H9 (cell line): ENCODE data around the gene TNIK. TPM values are rescaled to one million over a fixed set of nuclear protein-coding genes. Genes with fewer than 3 reads are reported as not detected.

Source experiments
- DNase-seq: peaks from one replicate; pipeline ENCODE4 v3.0.0-alpha.2; 2017
- H2AFZ ChIP-seq: one replicate; pipeline ENCODE4 v1.6.1; 2013; ENCODE audit warnings: mild to moderate bottlenecking, low read length, control low read depth, moderate library complexity
- H2AK5ac ChIP-seq: 2 replicates; pipeline ENCODE4 v1.6.1; 2013; ENCODE audit warnings: low read length, control low read depth, mixed read lengths; ENCODE audit not compliant: insufficient read length
- H2BK120ac ChIP-seq: one replicate; pipeline ENCODE4 v1.6.1; 2013; ENCODE audit warnings: low read depth, mild to moderate bottlenecking, low read length, control low read depth, inconsistent platforms; ENCODE audit not compliant: poor library complexity, severe bottlenecking
- H2BK12ac ChIP-seq: 2 replicates; pipeline ENCODE4 v1.6.1; 2013; ENCODE audit warnings: low read length, control low read depth, mixed read lengths, low read depth; ENCODE audit not compliant: insufficient read length
- H2BK15ac ChIP-seq: 2 replicates; pipeline ENCODE4 v1.6.1; 2013; ENCODE audit warnings: low read depth, low read length, control low read depth
- H2BK20ac ChIP-seq: one replicate; pipeline ENCODE4 v1.6.1; 2013; ENCODE audit warnings: low read depth, mild to moderate bottlenecking, low read length, control low read depth, inconsistent platforms; ENCODE audit not compliant: poor library complexity, severe bottlenecking
- H2BK5ac ChIP-seq: 2 replicates; pipeline ENCODE4 v1.6.1; 2013; ENCODE audit warnings: low read length, control low read depth, mixed read lengths; ENCODE audit not compliant: insufficient read length
- H3K14ac ChIP-seq: 2 replicates; pipeline ENCODE4 v1.6.1; 2013; ENCODE audit warnings: low read length, control low read depth; ENCODE audit not compliant: insufficient read depth
- H3K18ac ChIP-seq: 2 replicates; pipeline ENCODE4 v1.6.1; 2013; ENCODE audit warnings: low read depth, mild to moderate bottlenecking, mixed read lengths, low read length, control low read depth; ENCODE audit not compliant: insufficient read length
- H3K23ac ChIP-seq: 2 replicates; pipeline ENCODE4 v1.6.1; 2013; ENCODE audit warnings: low read length, control low read depth, mixed read lengths, low read depth; ENCODE audit not compliant: insufficient read length
- H3K23me2 ChIP-seq: 2 replicates; pipeline ENCODE4 v1.6.1; 2013; ENCODE audit warnings: low read depth, mild to moderate bottlenecking, mixed read lengths, low read length, control low read depth; ENCODE audit not compliant: insufficient read length, poor library complexity, severe bottlenecking
- H3K27ac ChIP-seq: 2 replicates; pipeline ENCODE4 v1.5.1; 2013; ENCODE audit warnings: low read length, control low read depth, mixed read lengths, low read depth; ENCODE audit not compliant: insufficient read length
- H3K27me3 ChIP-seq: 2 replicates; pipeline ENCODE4 v1.6.1; 2013; ENCODE audit warnings: low read length, control low read depth, inconsistent platforms; ENCODE audit not compliant: insufficient read depth
- H3K4ac ChIP-seq: 2 replicates; pipeline ENCODE4 v1.6.1; 2013; ENCODE audit warnings: low read depth, mild to moderate bottlenecking, control low read depth, inconsistent platforms, low read length, moderate library complexity
- H3K4me1 ChIP-seq: 2 replicates; pipeline ENCODE4 v1.6.1; 2013; ENCODE audit warnings: low read length, control low read depth, inconsistent platforms; ENCODE audit not compliant: insufficient read depth
- H3K4me2 ChIP-seq: 2 replicates; pipeline ENCODE4 v1.6.1; 2013; ENCODE audit warnings: low read length, control low read depth, mixed read lengths; ENCODE audit not compliant: insufficient read length, insufficient read depth
- H3K56ac ChIP-seq: 2 replicates; pipeline ENCODE4 v1.6.1; 2013; ENCODE audit warnings: low read depth, mild to moderate bottlenecking, mixed read lengths, low read length, control low read depth; ENCODE audit not compliant: insufficient read length
- H3K79me1 ChIP-seq: 2 replicates; pipeline ENCODE4 v1.6.1; 2013; ENCODE audit warnings: low read depth, mild to moderate bottlenecking, moderate library complexity, low read length, control low read depth, inconsistent platforms; ENCODE audit not compliant: insufficient read depth, poor library complexity, severe bottlenecking
- H3K79me2 ChIP-seq: 2 replicates; pipeline ENCODE4 v1.6.1; 2013; ENCODE audit warnings: low read length, control low read depth, inconsistent platforms; ENCODE audit not compliant: insufficient read depth
- H3K9ac ChIP-seq: 2 replicates; pipeline ENCODE4 v1.6.1; 2013; ENCODE audit warnings: low read length, control low read depth, mixed read lengths; ENCODE audit not compliant: insufficient read length; ENCODE audit errors: extremely low read depth
- H3K9me3 ChIP-seq: one replicate; pipeline ENCODE4 v1.6.1; 2013; ENCODE audit warnings: low read depth, low read length, inconsistent platforms; ENCODE audit not compliant: control insufficient read depth
- H3T11ph ChIP-seq: one replicate; pipeline ENCODE4 v1.6.1; 2013; ENCODE audit warnings: mild to moderate bottlenecking, low read length, control low read depth, inconsistent platforms
- H4K20me1 ChIP-seq: one replicate; pipeline ENCODE4 v1.6.1; 2013; ENCODE audit not compliant: control insufficient read depth, insufficient read length, insufficient read depth
- H4K5ac ChIP-seq: 2 replicates; pipeline ENCODE4 v1.6.1; 2013; ENCODE audit warnings: low read depth, mild to moderate bottlenecking, mixed read lengths, low read length, control low read depth; ENCODE audit not compliant: insufficient read length
- H4K8ac ChIP-seq: replicated peaks from 2 replicates; pipeline ENCODE4 v1.6.1; 2013; ENCODE audit warnings: low read length, control low read depth, mixed read lengths, low read depth; ENCODE audit not compliant: insufficient read length
- H4K91ac ChIP-seq: 2 replicates; pipeline ENCODE4 v1.6.1; 2013; ENCODE audit warnings: low read depth, mild to moderate bottlenecking, moderate library complexity, mixed read lengths, low read length, control low read depth; ENCODE audit not compliant: insufficient read length
- H3K27ac Mint-ChIP-seq, 3 experiments: 2 replicates in 2 of 3; 3 replicates in 1 of 3; pipeline ENCODE4 v1.8.0; 2020 to 2021; ENCODE audit warnings: mixed read lengths in 3 of 3, mild to moderate bottlenecking in 1 of 3, moderate library complexity in 1 of 3
- H3K27me3 Mint-ChIP-seq: 2 replicates; pipeline ENCODE4 v1.8.0; 2021; ENCODE audit warnings: low read depth, mild to moderate bottlenecking, moderate library complexity, mixed read lengths
- H3K36me3 Mint-ChIP-seq, 3 experiments: 2 replicates in 2 of 3; 3 replicates in 1 of 3; pipeline ENCODE4 v1.8.0; 2020 to 2021; ENCODE audit warnings: low read depth in 3 of 3, mixed read lengths in 3 of 3; ENCODE audit not compliant: insufficient read depth in 1 of 3
- H3K4me1 Mint-ChIP-seq, 2 experiments: 2 replicates each; pipeline ENCODE4 v1.8.0; 2020; ENCODE audit warnings: mixed read lengths in 2 of 2
- H3K4me3 Mint-ChIP-seq, 2 experiments: 2 replicates in 1 of 2; 3 replicates in 1 of 2; pipeline ENCODE4 v1.8.0; 2020 to 2021; ENCODE audit warnings: mild to moderate bottlenecking in 2 of 2, mixed read lengths in 2 of 2, moderate library complexity in 1 of 2
- H3K9me3 Mint-ChIP-seq, 2 experiments: 2 replicates in 1 of 2; 3 replicates in 1 of 2; pipeline ENCODE4 v1.8.0; 2020; ENCODE audit warnings: mild to moderate bottlenecking in 2 of 2, mixed read lengths in 2 of 2, moderate library complexity in 1 of 2
- WGBS: extraction: QIAGEN DNeasy Blood & Tissue Kit; methylation state at CpG from one replicate; pipeline ENCODE4 v1.1.7; 2013; ENCODE audit warnings: missing lambda C conversion rate, low lambda C conversion rate, mixed read lengths; ENCODE audit not compliant: insufficient read length; ENCODE audit errors: extremely low coverage; 5-methylcytosine and 5-hydroxymethylcytosine counted together
- total RNA-seq: library from RNA; stranded (reverse); gene quantifications from 2 replicates; pipeline ENCODE4 v1.2.1, GENCODE V29; 2021
- TF ChIP-seq, protein P1 (sequence below): fragments of 200-600 bp; sonication (generic); conservative IDR thresholded peaks from 3 replicates; pipeline ENCODE4 v1.8.0; 2021; ENCODE audit warnings: antibody characterized with exemption, mild to moderate bottlenecking

TNIK gene
- total RNA-seq, 1 experiment from 2014 or later: 15.9 TPM

- Histone ChIP-seq H3K9ac (no peak overlapping the region), H3K79me1 (no peaks in the 10 kb centered on the region), H3K18ac (no peak overlapping the region), H3K4me2 (no peak overlapping the region), H3K14ac (no peak overlapping the region), H3K9me3 (no peaks in the 10 kb centered on the region), H3T11ph (no peak overlapping the region), H3K27ac (no peak overlapping the region), H2BK120ac (no peak overlapping the region), H3K79me2 (no peaks in the 10 kb centered on the region), H2BK5ac (no peak overlapping the region), H2BK15ac (no peak overlapping the region), H2BK12ac (no peak overlapping the region), H4K5ac (no peak overlapping the region), H2AK5ac (no peak overlapping the region), H3K23me2 (no peaks in the 10 kb centered on the region), H3K56ac (no peak overlapping the region), H4K20me1 (no peaks in the 10 kb centered on the region), H3K4ac (no peak overlapping the region), H4K91ac (no peak overlapping the region), H4K8ac (no peak overlapping the region), H2BK20ac (no peak overlapping the region), H3K27me3 (no peaks in the 10 kb centered on the region), H3K23ac (no peak overlapping the region), H3K4me1 (peaks cover 2% of the 10 kb centered on the region; the same call in 1 of the 2 replicates), H2AFZ (no peak overlapping the region)
- Mint-ChIP-seq H3K4me1 (peaks cover 12 to 20% of the 10 kb centered on the region in 2 experiments), H3K27me3 (no peaks in the 10 kb centered on the region), H3K9me3 (no peaks in the 10 kb centered on the region), H3K36me3 (peaks cover 0 to 8% (median 3%) of the 10 kb centered on the region in 3 experiments; a peak in 3 of 7 replicates), H3K4me3 (no peak overlapping the region), H3K27ac (no peak overlapping the region)
- no peak for DNase-seq
- TF ChIP-seq, protein P1, sequence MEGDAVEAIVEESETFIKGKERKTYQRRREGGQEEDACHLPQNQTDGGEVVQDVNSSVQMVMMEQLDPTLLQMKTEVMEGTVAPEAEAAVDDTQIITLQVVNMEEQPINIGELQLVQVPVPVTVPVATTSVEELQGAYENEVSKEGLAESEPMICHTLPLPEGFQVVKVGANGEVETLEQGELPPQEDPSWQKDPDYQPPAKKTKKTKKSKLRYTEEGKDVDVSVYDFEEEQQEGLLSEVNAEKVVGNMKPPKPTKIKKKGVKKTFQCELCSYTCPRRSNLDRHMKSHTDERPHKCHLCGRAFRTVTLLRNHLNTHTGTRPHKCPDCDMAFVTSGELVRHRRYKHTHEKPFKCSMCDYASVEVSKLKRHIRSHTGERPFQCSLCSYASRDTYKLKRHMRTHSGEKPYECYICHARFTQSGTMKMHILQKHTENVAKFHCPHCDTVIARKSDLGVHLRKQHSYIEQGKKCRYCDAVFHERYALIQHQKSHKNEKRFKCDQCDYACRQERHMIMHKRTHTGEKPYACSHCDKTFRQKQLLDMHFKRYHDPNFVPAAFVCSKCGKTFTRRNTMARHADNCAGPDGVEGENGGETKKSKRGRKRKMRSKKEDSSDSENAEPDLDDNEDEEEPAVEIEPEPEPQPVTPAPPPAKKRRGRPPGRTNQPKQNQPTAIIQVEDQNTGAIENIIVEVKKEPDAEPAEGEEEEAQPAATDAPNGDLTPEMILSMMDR: no peak
- WGBS: no CpG with 5 or more reads among the region's 2 CpGs
Measured at GRCh38 chr3:171200750-171201088, 259.5 kb downstream of the TNIK start.
